Sciatic nerve (tissue), 2 donors: ENCODE results near the gene WNT9B. TPM values are rescaled to one million over a fixed set of nuclear protein-coding genes. Genes with fewer than 3 reads are reported as not detected.
A peak's percentile ranks its signal among the peaks of the same experiment; 100 is the strongest.

ENCODE experiments used
- ATAC-seq: fragments of 200-7000 bp; cut with Tn5 transposase; one replicate; pipeline ENCODE4 v1.9.1; 2020; ENCODE audit warnings: mild to moderate bottlenecking, moderate library complexity
- DNase-seq: peaks from one replicate; pipeline ENCODE4 v3.0.0-alpha.2; 2020; ENCODE audit warnings: low spot score
- intact Hi-C: fragments of 100-400 bp; cut with DNase I; formaldehyde crosslinking; loops from one replicate; pipeline ENCODE4 v1.14.2; 2022
- total RNA-seq: library from RNA; stranded (reverse); fragmentation: NEBNext Ultra II Directional; extraction: Animal tissue kit (Norgen Biotek cat#: 25700); gene quantifications from one replicate; pipeline ENCODE4 v1.2.1, GENCODE V29; 2021
- donor health status: DM: no; HTN: no; CAD: no.
- donor health status: DM: no; HTN: no; CAD: no.

WNT9B gene, protein sequence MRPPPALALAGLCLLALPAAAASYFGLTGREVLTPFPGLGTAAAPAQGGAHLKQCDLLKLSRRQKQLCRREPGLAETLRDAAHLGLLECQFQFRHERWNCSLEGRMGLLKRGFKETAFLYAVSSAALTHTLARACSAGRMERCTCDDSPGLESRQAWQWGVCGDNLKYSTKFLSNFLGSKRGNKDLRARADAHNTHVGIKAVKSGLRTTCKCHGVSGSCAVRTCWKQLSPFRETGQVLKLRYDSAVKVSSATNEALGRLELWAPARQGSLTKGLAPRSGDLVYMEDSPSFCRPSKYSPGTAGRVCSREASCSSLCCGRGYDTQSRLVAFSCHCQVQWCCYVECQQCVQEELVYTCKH
- total RNA-seq, result not detected

DNA sequence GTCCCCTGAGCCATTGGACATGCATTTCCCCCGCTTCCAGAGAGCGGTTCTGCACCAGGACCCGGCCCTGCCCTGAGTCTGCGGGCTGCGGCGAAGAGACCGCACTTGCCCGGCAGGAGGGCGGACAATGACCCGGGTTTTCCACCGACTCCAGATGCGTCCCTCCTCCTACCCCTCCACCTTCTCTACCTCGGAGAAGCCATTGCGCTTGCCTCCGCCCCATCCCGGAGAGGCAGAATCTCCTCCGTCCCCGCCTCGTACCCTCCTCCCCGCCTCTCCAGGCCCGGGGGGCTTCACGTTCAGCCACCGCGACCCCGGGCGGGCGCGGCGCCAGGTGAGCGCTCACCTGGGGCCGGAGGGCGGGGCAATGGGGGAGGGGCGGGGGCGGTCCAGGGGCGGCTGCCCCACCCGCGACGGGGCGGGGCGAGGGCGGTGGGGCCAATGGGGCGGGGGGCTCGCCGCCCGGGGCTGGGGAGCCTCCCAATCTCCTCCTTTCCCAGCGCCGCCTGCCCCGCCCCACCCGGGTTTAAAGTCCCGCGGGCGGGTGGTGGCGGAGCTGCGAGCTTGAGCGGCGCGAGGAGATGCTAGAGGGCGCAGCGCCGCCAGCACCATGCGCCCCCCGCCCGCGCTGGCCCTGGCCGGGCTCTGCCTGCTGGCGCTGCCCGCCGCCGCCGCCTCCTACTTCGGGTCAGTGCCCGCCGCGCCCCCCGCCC is at the start of gene WNT9B:
Gene WNT9B (plus strand): TSS at position 555 of the 713 bp plus-strand sequence. CDS start 56 bp downstream, at position 611.
- DNase-seq, result no peak
- no peak for ATAC-seq
- intact Hi-C loops, result no loop called here

DNA sequence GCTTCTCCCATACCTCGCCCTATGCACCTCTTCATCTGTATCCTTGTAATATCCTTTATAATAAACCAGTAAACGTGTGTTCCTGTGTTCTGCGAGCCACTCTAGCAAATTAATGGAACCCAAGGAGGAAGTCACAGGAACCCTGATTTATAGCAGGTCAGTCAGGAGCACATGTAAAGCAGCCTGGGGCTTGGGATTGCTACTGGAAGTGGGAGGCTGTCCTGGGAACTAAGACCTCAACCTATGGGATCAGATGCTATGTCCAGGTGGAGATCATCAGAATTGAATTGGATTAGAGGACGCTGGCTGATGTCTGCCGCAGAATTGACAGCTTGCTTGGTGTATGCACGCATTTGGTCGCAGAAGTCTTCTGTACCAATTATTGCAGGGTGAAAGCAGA is 48.6 kb upstream of the WNT9B start:
- DNase-seq (no peak), ATAC-seq (no peak)
- intact Hi-C loops, result no loop called here

DNA sequence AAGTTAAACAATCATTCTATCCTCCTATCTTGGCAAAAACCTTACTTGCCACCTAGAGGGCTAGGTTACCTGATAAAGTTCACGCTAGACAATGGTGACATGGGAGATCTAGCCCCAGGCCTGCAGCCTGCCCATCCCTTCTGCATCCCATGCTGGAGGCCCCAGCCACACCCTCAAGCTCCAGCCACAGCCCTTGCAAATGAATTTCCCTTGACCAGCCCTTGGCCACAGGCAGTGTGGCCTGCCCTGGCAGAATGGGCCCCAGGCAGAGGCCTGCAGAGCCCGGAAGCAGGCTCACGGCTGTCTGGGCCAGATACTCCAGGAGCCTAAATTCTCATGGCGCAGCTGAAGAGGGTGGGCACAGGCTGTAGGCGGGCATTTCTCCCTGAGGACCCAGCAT is 47.8 kb upstream of the WNT9B start:
- intact Hi-C loops, result no loop called here
- ATAC-seq (no peak), DNase-seq (no peak)

DNA sequence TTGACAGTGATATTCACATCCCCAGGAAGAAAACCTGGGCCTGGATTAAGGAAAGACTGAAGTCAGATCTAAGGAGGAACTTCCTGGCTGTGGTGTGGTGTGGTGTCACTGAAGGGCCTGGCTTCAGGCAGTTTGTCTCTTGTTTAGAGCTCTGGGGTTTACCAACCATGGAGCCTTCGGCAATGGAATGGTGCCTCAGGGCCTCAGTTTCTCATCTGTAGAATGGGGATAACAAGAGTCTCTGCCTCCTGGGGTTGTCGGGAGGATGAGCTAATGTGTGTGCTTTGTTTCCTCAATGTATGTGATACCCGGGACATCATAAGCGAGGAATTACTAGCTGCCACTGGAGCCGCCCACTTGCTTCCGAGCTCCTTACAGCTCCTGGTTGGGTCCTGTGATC is 45.6 kb upstream of the WNT9B start:
- ATAC-seq (no peak), DNase-seq (no peak)
- intact Hi-C loops, result no loop called here

DNA sequence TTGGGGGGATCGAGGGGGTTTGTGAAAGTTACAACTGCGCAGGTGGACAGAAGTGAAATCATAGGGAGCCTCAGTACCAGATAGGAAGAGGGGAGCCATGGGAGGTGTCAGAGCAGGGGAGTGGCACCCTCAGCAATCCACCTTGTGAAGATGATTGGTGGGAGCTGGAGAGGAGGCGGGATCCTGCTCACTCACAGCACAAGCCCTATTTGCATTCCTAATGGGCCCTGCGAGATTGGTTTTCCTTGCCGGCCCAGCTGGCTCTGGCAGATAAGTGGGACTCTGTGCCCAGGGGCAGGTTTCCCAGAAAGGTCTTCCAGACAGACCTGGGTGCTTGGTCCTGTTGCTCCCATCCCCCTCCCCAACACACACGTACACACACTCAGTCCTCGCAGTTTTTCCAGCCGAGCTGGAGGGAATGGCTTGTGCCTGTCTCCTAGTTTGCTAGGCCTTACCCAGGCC is 42.2 kb upstream of the WNT9B start:
- intact Hi-C loops, result no loop called here
- ATAC-seq (no peak), DNase-seq (no peak)

DNA sequence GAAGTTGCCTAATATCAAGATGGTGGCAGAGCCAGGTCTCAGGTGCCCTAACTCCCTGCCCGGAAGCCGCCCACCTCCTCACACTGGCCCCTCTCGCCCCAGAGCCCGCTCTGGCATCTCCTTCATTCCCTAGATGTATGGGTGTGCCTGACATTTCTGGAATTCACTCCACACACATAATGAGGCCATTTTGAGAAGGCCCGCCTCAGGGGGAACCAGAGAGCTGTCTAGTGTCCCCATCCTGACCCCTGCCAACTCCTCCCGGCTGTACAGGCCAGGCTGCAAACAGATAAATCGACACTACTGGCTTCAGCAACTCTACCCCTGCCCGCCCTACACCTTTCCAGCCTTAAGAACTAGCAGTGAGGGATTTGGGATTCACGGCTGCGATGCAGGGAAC is 40.5 kb upstream of the WNT9B start:
- no peak for DNase-seq
- ATAC-seq, result no peak
- intact Hi-C loops, result no loop called here

DNA sequence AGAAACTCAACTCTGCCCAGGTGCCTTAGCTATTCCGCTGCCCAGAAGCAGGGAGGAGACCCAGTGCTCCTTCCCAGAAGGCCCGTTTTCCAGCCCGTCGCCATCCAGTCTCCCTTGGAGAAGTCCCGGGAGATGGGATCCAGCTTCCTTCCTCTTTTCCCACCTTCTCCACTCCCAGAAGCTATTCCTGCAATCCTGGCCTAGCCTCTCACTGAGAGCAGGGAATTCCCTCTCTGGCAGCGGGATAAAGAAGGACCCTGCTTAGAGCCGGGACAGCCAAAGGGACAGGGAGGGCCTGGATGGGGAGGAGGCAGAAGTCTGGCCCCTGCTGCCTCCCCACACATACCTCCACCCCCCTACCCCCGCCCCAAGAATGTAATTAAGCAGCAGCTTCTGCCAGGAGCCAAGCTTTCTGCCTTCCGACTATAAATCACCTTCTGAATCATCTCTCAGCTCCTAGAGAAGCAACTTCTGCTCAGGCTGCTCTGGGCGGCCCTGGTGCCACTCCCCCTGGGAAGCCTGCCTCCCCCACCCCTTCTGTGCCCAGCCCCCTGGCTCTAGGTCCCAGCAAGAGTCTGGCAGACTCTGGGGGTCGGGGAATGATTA is 39.3 kb upstream of the WNT9B start:
- DNase-seq (no peak), ATAC-seq (no peak)
- intact Hi-C loops, result no loop called here

DNA sequence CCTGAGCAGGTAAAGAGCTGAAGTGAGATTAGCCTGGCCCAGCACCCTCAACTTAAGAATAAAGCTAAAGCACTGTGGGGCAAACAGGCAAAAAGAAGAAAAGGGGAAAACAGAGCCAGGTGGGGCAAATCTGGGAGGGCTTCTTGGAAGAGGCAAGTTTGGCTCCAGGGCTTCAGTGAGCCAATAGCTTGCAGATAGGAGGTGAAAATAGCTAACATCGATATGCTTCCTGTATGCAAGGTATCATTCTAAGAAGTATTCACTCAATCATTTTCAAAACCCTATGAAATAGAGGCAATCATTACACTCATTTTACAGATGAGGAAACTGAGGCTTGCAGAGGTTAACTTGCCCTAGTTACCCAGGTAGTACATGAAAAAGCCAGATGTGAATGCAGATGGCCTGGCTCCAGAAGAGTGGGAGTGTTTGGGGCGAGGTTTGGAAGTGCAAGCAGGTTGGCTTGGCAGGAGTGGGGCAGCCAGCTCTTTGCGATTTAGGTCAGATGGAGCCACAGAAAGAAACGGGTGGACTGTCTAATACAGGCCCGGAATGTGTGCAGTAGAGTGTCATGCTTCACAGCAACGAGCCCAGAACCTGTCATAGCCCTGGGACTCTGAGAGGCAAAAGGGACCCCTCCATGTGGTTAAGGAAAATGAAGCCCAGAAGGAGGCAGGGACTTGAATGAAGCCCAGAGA is 38.6 kb upstream of the WNT9B start:
- intact Hi-C loops, result no loop called here
- no peak for DNase-seq
- no peak for ATAC-seq

DNA sequence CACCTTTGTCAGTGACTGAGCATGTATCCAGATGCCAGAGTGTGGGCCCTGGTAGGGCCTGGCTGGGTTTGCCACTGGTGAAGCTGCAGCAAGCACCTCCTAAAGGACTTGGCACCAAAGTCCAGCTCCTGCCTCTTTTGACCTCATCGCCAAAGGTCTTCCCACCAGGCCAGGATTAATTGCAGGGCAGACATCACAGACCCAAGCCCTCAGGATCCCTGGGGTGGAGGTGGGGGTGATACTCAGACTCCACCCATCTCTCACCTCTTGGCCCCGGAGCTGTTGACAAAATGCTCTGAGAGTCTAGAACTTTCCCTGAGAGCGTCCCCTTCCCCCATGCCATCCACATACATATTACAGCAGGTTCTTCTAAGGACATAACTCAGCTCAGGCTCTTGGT is 37.5 kb upstream of the WNT9B start:
- ATAC-seq (no peak), DNase-seq (no peak)
- intact Hi-C loops, result no loop called here

DNA sequence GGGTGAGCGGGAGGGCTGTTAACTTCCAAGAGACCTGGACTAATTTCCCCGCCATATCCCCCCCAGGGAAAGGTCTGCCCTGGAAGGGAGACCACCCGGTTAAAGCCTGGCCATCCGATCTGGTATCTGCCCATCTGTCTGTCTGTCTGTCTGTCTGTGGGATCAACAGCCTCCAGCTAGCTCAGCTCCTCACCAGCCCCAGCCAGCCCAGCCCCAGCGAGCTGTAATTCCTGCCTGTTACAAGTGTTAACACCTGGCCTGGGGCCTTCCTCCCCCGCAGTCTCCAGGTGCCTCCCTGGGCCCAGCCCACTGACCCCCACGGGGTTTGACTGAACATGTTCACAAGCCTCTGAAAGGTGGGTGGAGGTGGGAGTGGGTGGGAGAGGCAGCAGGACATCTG is 36.9 kb upstream of the WNT9B start:
- intact Hi-C loops, result no loop called here
- ATAC-seq, result no peak
- no peak for DNase-seq

DNA sequence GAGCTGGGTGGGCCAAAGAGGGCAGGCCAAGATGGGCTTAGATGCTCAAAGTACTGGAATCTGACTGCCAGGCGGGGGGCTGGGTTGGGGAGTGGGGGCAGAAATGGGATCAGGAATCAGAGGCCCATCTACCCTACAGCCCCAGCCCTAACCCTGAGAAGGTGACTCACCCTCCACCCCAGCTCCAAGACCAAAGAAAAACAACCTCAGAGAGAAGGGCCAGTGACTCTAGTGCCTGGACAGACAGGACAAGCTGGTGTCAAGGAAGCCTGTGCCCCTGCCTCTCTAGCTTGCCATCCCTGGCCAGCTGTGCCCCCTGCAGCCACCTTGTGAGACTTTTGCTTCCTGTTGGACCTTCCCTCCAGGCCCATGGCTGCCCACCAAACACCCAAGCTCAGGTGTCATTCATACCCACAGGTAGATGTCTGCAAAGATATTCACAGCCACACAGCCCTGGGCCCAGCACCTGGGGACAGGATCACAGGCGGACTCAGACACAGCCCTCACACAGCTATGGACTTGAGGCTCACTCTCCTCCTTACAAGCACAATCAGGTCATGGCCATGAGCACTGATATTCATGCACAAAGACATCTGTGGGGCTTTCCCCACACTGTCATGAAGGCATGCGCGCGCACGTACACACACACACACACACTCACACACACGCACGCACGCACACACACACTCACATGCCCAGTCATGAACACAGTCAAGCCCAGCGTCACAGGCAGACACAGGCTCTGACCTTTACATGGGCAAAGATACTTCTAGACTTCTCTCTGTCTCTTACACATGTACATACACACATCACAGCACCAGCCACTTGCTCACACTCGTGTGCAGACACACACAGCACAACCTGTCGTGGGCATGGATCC is 35.7 kb upstream of the WNT9B start:
- no peak for ATAC-seq
- DNase-seq, result no peak
- intact Hi-C loops, result no loop called here

DNA sequence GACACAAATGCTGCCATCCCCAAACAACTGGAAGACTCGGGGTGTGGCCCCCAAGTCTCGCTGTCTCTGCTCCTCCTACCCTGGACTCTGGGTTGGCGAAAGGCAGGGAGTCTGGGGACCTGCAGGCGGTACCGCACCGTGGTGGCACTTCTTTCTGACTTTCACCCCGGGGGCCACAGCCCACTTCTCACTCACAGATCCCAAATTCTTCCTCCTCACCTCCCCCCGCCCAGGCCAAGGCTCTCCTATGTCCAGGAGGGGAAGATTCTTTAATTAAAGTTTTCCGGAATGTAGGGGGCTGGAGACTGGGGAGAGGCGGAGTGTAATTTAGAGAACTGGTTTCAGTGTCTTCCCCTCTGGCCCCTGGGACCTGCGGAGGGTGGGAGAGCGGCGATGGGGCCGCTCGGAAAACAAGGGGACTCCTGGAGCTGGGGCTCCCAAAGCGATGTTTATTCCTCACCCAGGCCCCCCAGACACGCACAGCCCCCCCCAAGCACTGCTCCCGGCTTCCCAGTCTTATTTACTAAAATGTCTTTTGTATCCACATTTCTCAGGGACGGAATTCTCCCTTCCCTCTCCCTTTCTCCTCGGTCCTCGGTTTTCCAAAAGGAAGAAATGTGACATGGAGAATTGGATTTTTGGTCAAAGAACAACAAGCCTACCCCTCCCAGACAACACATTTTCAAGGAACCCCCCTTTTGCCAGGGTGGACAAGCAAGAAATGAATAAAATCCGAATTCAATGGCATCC is 34.1 kb upstream of the WNT9B start:
- intact Hi-C loops, result no loop called here
- no peak for ATAC-seq
- DNase-seq, result no peak

DNA sequence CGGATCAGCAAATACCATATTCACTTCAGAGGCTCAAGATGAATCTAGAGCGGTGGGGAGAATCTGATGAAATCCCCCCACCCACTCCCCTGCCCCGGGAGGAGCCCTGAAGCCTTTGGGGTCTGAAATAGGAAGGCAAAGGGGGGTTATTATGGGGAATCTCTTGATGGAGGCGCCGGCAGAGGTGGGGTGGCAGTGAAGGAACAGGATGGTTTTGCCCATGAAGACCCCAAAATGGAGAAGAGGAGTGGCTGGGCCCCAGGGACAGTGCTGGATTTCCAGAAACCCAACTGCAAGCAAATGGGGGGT is 33.5 kb upstream of the WNT9B start:
- intact Hi-C loops, result no loop called here
- no peak for DNase-seq
- ATAC-seq, result no peak

DNA sequence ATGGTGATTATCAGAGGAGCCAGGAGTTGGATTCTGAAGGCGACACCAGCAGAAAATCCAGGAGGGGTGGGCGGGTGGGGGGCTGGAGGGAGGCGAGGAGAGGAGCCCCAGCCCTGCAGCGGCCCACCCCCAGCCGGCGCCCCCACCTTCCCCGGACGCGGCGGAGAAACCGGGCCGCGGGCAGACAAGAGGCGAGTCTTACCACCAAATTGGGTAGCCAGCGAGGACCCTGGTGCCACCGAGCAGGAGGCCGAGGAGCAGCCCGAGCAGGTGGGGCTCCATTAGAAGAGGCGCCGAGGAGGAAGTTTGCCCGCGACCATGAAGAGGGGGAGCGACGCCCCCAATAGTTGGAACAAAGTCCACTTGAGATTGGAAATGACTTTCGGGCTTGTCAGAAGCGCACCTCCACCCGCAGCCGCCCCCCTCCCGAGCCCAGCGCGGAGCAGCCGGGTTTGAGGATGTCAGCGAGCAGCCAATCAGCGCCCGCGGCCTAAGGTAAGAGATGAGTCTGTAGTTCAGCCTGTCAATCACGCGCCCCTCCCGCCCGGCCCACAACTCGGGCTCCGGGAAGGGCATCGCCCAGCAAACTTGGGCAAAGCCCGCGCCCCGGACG is 33.0 kb upstream of the WNT9B start, which contains the start of gene WNT3:
Gene WNT3 (minus strand): TSS at position 377 of the 613 bp plus-strand sequence. CDS start 95 bp downstream, at position 282.
- DNase-seq (no peak), ATAC-seq (no peak)
- intact Hi-C loops, result no loop called here

DNA sequence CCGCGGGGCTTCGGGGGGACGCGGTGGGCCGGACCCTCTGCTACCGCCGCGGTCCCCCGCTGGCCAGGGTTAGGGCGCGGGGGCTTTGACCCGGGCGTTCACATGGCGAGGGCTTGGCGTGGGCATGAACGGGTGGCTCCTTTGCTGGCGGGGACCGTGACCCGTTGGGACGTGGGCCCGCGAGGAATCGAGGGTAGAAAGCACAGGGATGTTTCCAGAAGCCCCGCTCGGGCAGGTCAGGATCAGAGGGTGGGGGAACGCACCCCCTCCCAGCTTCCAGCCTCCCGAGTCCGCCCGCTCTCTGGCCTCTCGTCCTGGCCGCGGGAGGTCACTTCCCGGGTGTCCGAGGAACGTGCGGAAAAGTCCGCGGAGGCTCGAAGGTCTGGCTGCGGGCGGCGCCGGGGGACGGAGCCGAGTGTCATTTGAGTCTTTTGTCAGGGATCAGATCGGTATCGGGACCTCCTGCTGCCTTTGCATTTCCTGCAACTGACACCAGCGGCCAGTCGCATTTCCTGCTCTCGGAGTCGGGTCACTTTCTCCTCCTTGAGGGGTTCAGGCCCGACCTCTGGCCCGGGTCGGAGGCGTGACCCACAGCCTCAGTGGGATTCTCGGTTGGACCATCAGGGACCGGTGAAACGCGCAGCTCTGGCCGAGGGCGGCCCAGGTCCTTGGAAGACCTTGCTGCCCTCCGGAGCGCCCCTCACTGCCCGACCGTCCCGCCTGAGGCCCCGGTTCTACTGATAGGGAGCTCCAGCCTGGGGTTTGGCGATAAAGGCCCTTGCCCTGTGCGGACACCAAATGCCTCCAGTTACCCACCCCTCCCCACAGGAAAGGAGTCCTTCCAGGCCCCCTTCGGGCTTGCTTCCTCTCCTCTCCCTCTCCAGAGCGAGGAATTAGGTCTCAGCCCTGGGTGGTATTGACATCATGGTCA is 32.2 kb upstream of the WNT9B start:
- intact Hi-C loops, result no loop called here
- DNase-seq, result no peak
- peak; percentile 17 for ATAC-seq

DNA sequence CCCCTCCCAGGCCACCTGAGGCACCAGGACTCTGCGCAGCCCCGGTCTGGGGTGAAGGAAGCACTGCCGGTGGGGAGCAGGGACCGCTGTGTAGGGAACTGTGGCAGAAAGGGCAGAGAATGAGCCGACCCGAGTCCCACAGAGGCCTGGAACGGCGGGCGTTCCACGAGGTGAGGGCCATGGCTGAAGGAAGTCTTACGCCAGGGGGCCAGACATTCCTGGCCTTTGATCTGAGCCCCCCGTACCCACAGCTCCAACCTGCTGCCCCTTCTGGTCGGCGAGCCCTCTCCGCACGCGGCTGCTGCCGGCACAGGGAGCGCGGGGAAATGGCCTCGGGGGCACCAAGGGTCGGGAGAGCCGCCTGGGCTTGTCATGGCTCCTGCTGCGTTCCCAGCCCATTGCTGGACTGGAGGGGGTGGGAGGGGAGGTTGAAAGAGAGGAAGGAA is 31.5 kb upstream of the WNT9B start:
- no peak for ATAC-seq

More for the DNA sequence above, 31.5 kb upstream of the WNT9B start:
- DNase-seq, result no peak
- intact Hi-C loops, result no loop called here
